GM21526 (cell line): ENCODE results near the gene GSTCD.
"Not testable (repeated sequence)": the region's sequence is repeated elsewhere in the genome, so short reads cannot be mapped to it uniquely, and the experiment has no call there.

Source experiments
- ATAC-seq: cut with Tn5 transposase; IDR thresholded peaks from one replicate; pipeline ENCODE4 v1.9.1; 2021; ENCODE audit warnings: moderate library complexity; ENCODE audit not compliant: unreplicated experiment, low FRiP score

GSTCD gene

DNA sequence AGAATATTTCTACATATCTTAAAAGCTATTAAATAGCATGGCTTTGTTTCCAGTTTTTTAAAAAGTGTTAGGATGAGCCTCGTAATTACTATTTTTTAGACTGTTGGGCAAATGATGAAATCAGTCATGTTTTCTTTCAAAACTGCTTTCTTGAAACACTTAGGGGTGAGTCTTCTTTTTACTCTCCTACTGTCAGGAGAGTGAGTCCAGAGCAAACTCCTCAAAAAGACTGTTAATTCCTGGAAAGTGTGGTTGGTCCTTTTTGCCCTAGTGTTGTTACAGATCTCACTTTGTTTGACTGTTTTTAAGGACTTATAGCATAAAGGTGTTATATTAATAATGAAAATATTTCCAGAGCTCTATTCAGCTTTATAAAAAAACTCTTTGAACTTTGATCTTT lies 6.3 kb downstream of the GSTCD start:
- no peak for ATAC-seq

DNA sequence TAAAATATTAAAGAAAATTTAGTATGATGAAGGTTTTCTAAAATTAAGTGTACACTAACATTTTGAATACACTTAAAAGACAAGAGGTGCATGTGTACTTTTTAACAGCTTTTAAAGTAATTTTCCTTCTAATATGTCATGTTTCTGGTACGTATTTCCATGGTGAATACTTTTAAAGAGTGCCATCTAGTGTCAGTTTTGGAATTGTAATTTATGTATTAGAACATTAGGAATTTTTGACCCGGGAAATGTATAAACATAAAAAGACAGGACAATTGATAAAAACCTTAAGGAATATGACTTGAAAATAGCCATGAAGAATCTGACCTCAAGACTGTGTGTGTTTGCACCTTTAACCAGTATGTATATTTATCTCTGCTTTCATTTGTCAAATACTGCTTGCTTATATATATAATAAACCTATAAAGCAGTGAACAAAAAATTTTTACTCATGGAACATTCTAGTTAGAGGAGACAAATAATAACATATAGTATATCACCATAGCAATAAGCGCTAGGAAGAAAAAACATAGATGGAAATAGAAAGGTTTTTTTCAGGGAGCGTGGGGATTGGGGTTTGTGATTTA lies 7.2 kb downstream of the GSTCD start:
- ATAC-seq, result no peak

DNA sequence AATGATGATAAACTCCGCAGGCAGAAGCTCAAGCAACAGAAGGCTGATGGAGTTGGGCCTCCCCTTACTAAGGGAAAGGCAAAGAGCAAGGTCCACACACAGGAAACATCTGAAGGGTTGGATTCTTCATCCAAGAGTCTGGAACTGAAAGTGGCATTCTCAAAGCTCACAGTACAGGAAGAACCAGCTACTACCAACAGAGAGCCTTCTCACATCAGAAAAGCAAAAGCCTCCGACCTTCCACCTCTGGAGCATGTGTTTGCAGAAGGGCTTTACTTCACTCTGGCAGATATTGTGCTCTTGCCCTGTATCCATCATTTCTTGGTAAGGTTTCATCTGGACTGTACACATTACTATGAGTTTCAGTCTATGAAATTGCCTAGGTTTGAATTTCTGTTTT lies 10.6 kb downstream of the GSTCD start:
- no peak for ATAC-seq

DNA sequence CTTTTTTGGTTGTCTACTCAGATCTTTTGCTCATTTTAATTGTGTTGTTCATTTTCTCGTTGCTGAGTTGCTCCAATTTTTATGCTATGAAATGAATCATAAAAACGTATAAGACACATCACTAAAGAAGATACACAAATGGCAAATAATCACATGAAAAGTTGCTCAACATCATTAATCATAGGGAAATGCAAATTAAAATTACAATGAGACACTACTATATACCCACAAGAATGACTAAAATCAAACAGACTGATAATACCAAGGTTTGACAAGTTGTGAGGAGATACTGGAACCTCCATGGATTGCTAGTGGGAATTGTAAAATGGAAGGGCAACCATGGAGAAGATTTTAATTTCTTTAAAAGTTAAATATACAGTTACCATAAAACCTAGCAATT lies 17.0 kb downstream of the GSTCD start:
- ATAC-seq, result no peak

DNA sequence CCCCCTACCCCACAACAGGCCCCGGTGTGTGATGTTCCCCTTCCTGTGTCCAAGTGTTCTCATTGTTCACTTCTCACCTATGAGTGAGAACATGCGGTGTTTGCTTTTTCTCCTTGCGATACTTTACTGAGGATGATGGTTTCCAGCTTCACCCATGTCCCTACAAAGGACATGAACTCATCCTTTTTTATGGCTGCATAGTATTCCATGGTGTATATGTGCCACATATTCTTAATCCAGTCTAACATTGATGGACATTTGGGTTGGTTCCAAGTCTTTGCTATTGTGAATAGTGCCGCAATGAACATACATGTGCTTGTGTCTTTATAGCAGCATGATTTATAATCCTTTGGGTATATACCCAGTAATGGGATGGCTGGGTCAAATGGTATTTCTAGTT lies 21.3 kb downstream of the GSTCD start:
- ATAC-seq, result not testable (repeated sequence)

DNA sequence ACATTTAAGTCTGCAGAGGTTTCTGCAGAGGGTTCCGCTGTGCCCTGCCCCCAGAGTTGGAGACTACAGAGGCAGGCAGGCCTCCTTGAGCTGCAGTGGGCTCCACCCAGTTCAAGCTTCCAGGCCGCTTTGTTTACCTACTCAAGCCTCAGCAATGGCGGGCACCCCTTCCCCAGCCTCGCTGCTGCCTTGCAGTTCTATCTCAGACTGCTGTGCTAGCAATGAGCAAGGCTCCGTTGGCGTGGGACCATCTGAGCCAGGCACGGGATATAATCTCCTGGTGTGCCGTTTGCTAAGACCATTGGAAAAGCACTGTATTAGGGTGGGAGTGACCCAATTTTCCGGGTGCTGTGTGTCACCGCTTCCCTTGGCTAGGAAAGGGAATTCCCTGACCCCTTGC lies 26.6 kb downstream of the GSTCD start:
- not testable (repeated sequence) for ATAC-seq

DNA sequence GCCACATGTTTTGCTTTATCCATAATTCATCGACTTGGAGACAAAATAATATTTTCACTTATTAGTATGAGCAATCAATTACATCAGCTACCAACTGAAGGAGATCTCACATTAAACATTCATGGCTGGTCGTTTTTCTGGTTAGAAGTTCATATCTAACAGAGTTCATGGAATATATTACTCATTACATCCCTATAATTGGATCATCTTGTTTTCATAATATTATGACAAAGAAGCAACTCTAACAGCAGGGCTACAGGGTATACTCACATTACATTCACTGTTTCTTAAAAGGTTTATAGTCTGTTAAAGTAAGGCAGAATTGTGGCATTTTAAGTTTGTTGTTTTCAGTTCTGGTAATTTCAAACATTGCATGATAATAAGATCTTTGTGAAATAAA lies 33.0 kb downstream of the GSTCD start:
- ATAC-seq, result no peak

DNA sequence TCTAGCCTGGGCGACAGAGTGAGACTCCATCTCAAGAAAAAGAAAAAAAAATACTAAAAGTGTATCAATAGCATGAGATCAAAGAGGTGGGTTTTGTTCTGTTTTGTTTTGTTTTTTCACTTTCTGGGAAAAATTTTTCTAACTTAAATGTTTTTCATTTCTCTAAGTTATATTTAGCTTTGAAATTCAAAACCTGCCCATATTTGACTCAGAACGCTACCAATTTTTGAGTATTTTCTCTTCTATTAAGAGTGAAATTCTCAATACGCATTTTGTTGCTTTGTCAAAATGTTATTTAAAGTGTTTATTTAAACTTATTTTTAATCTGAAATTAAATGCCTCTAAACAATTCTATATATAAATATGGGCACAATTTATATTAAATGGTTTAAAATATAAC lies 39.6 kb downstream of the GSTCD start:
- ATAC-seq, result no peak

DNA sequence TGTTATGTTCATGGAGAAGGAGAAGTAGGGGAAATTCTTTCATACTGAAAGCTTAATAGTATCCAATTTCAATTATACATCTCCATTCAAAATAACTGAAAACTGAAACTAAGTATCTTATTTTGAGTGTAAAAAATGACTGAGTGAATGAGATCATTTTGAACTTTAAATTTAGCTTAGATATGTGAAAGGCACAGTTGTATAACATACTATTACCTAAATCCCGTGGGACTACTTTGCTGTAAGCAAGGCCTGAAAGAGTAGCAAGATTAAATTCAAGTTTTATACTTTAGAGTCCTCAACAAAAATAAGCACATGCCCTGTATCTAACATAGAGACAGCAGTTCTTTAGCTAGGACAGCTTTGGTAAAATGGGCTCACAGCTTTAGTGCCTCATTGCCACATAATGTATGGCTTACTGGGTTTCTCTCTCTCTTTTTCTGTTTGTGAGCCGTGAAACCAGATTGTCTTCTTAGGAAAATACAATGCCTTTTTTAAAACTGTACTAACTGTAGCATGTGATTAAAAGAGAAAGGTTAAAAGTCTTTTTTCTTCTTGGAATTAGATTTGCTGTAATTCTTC lies 43.2 kb downstream of the GSTCD start:
- ATAC-seq, result no peak

DNA sequence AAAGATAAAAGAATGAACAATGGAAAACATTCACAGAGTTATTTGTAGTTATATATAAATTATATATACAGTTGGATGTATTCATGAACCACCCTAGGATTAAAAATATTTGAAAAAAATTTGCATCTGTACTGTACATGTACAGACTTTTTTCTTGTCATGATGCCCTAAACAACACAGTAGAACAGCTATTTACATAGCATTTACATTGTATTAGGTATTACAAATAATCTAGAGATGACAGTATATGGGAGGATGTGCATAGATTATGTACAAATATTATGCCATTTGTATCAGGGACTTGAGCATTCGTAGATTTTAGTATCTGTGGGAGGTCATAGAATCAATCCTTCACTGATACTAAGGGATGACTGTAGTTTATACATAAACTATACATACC lies 44.8 kb downstream of the GSTCD start:
- no peak for ATAC-seq

DNA sequence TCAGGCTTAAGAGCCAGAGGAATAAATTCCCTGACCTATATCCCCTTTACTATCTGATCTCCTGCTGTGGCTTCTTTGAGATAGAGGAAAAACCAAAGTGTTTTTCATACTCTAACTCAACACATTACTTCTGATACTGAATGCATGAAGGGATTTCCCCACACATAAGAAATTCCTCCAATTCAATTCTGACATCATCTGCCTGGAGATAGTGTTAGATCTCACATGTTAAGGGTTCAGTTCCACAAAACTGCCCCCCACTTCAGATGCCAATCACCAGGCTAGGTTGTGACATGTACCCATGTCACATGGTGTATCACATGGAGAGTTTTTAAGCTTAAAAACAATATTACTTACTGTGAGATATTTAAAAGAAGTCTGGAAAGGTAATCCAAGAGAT lies 46.8 kb downstream of the GSTCD start:
- no peak for ATAC-seq

DNA sequence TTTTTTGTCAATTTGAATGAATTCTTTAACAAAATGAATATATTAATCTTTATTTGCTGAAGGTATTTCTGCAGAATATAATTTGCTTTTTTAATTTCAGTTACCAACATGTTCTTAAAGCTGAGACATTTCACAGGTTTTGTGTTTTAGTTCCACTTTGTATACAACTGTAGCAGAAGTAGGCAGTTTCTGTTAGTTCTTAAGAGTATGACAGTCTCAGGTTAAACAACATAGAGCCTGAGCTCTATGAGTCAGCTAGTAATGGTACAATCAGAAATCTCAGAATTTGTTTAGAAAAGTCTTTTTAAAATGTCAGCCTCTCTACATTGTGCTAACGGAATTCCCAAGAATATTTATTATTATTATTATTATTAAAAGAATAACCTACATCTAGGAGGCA lies 50.4 kb downstream of the GSTCD start:
- no peak for ATAC-seq

DNA sequence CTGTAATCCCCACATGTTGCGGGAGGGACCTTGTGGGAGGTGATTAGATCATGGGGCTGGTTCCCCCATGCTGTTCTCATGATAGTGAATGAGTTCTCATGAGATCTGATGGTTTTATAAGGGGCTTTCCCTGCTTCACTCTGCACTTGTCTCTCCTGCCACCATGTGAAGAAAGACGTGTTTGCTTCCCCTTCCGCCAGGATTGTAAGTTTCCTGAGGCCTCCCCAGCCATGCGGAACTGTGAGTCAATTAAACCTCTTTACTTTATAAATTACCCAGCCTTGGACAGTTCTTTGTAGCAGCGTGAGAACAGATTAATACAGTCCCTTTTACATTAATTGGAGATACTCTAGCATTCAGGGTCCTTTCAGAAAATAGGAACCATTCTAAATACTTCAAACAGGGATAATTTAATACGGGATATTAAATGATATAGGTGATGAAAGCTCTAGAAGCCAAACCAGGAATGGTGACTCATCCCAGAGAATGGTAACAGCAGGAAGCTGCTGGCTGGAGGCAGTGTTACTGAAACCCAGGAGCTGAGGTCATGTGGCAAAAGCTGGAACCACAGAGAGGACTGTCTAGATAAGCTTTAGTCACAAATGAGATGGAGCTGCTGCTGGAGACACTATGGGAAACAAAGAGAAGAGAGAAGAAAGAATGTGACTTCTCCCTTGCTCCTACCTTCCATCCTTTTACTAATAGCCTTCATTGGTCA lies 57.3 kb downstream of the GSTCD start:
- ATAC-seq, result no peak

DNA sequence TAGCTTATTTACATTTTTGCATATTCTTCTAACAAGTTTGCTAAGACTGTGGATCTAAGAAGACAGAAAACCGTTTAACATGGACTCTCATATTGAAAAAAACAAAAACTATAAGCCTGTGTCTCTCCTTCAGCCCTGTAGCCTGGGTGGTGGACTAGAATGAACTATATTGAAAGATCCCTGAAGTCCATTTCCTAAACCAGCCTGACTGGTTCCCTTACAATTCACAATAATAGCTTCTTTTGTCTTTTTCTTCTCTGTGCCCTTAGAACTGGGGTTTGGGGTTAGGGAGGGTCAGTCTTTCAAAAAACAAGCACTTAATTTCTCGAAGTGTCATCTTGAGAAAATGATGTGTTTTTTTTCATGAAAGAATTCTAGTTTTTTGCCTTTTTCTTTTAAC lies 59.0 kb downstream of the GSTCD start:
- no peak for ATAC-seq

DNA sequence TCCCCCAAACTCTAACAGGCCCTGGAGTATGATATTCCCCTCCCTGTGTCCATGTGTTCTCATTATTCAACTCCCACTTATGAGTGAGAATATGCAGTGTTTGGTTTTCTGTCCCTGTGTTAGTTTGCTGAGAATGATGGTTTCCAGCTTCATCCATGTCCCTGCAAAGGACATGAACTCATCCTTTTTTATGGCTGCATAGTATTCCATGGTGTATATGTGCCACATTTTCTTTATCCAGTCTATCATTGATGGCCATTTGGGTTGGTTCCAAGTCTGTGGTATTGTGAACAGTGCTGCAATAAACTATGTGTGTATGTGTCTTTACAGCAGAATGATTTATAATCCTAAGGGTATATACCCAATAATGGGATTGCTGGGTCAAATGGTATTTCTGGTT lies 61.9 kb downstream of the GSTCD start:
- ATAC-seq, result not testable (repeated sequence)

DNA sequence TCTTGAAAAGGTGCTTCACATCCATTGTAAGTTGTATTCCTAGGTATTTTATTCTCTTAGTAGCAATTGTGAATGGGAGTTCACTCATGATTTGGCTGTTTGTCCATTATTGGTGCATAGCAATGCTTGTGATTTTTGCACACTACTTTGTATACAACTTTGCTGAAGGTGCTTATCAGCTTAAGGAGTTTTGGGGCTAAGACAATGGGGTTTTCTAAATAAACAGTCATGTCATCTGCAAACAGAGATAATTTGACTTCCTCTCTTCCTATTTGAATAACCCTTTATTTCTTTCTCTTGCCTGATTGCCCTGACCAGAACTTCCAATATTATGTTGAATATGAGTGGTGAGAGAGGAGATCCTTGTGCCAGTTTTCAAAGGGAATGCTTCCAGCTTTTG lies 63.5 kb downstream of the GSTCD start:
- not testable (repeated sequence) for ATAC-seq

DNA sequence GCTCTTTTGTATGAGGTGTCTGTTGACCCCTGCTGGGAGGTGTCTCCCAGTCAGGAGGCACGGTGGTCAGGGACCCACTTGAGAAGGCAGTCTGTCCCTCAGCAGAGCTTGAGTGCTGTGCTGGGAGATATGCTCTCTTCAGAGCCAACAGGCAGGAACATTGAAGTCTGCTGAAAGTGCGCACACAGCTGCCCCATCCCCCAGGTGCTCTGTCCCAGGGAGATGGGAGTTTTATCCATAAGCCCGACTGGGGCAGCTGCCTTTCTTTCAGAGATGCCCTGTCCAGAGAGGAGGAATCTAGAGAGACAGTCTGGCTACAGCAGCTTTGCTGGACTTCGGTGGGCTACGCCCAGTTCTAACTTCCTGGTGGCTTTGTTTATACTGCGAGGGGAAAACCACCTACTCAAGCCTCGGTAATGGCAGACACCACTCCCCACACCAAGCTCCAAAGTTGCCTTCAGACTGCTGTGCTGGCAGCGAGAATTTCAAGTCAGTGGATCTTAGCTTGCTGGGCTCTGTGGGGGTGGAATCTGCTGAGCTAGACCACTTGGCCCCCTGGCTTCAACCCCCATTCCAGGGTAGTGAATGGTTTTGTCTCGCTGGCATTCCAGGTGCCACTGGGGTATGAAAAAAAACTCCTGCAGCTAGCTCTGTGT lies 67.3 kb downstream of the GSTCD start:
- not testable (repeated sequence) for ATAC-seq

DNA sequence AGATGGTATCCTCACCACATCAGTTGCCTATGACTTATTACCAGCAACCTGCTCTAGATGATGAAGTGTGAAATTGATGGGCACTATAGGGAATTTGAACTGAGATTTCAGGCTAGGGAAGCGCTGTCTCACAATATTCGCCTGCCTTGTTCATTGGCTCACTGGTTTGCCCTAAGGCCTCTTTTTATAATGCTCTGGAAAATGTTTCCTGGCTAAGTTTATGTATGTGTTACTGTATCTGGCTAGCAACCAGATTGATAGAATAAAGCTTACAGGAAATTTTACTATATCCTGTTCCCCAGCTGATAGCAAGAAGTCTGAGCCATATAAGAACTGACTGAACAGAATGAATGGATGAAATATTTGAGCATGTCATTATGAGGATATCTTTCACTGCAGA lies 71.6 kb downstream of the GSTCD start:
- ATAC-seq, result no peak

DNA sequence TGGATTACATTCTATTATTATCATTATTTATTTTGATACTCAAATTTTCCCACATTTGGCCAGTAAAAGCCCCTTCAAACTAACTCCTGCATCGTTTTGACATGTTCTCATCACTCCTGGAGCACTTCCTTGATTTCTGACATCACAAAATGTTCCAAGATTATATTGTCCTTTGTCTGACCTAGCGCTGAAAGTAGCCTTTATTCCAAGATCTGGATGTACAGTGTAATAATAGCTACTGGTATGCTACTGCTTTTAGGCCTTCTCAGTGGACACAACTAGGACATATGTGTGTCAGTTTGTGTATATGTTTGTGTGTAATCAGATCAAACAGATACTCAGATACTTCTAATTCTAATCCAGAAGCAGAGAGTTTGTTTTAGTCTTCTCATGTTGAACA lies 76.2 kb downstream of the GSTCD start:
- no peak for ATAC-seq

DNA sequence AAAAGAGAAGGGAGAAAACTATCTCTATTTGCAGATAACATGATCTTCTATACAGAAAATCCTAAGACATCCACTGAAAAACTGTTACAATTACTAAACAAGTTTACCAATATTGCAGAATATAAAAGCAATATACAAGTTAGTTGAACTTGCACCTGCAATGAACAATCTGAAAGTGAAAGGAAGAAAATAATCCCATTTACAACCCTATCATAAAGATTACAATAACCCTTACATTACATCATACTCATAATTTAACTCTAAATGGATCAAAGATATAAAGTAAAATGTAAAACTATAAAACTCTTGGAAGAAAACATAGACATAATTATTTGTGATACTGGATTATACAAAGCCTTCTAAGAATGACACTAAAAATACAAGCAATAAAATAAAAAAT lies 77.2 kb downstream of the GSTCD start:
- no peak for ATAC-seq

DNA sequence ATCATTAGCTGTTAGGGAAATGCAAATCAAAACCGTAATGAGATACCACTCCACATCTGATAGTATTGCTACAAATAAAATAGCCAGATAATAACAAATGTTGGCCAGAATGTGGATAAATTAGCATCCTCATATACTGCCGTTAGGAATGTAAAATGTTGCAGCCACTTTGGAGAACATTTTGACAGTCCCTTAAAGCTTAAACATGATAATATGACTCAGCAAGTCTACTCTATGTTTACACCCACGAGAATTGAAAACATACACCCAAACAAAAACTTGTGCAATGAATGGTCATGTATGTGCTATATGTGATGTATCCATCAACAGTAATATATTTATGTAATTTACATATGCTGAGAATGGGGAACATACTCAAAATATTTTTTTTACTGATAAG lies 78.2 kb downstream of the GSTCD start:
- ATAC-seq, result no peak

DNA sequence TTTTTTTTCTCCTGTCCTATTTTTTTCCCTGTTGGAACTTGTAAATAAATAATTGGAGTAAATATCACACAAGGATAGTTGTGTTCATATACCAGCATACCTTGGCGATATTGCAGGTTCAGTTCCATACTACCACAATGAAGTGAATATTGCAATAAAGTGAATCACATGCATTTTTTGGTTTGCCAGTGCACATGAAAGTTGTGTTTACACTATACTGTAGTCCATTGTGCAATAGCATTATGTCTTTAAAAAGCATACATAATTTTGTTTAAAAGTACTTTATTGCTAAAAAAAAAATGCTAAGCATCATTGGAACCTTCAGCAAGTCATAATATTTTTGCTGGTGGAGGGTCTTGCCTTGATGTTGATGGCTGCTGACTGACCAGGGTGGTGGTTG lies 88.6 kb downstream of the GSTCD start:
- no peak for ATAC-seq
